Esophagus squamous epithelium (tissue), 4 donors: ENCODE data around the gene SOX6.

Source experiments
- CTCF ChIP-seq, 6 experiments: fragments of 450-650 bp in 4 of 6; fragments of 200-600 bp in 2 of 6; sonication (generic) in 2 of 6; IDR thresholded peaks; one replicate each; pipeline ENCODE4 v1.5.1; 2016 to 2019; ENCODE audit warnings: antibody characterized with exemption in 6 of 6, mild to moderate bottlenecking in 4 of 6, moderate library complexity in 4 of 6
- POLR2A ChIP-seq, 4 donors: fragments of 450-650 bp; IDR thresholded peaks; one replicate each; pipeline ENCODE4 v1.6.1; 2017; ENCODE audit warnings: antibody characterized with exemption in 4 of 4, mild to moderate bottlenecking in 4 of 4, moderate library complexity in 3 of 4

- no peak for TF ChIP-seq CTCF (IDR thresholded peaks at IDR 0.05)
- no peak for TF ChIP-seq POLR2A (IDR thresholded peaks at IDR 0.05)
Observed at GRCh38 chr11:15918674-15919073, 437.7 kb downstream of the SOX6 start.
